H9 (cell line): Measurements from ENCODE around the gene FOXJ3. TPM values are rescaled to one million over a fixed set of nuclear protein-coding genes. Genes with fewer than 3 reads are reported as not detected.

Source experiments
- DNase-seq: peaks from one replicate; pipeline ENCODE4 v3.0.0-alpha.2; 2017
- H2AFZ ChIP-seq: one replicate; pipeline ENCODE4 v1.6.1; 2013; ENCODE audit warnings: mild to moderate bottlenecking, low read length, control low read depth, moderate library complexity
- H2AK5ac ChIP-seq: 2 replicates; pipeline ENCODE4 v1.6.1; 2013; ENCODE audit warnings: low read length, control low read depth, mixed read lengths; ENCODE audit not compliant: insufficient read length
- H2BK120ac ChIP-seq: one replicate; pipeline ENCODE4 v1.6.1; 2013; ENCODE audit warnings: low read depth, mild to moderate bottlenecking, low read length, control low read depth, inconsistent platforms; ENCODE audit not compliant: poor library complexity, severe bottlenecking
- H2BK12ac ChIP-seq: 2 replicates; pipeline ENCODE4 v1.6.1; 2013; ENCODE audit warnings: low read length, control low read depth, mixed read lengths, low read depth; ENCODE audit not compliant: insufficient read length
- H2BK15ac ChIP-seq: 2 replicates; pipeline ENCODE4 v1.6.1; 2013; ENCODE audit warnings: low read depth, low read length, control low read depth
- H2BK20ac ChIP-seq: one replicate; pipeline ENCODE4 v1.6.1; 2013; ENCODE audit warnings: low read depth, mild to moderate bottlenecking, low read length, control low read depth, inconsistent platforms; ENCODE audit not compliant: poor library complexity, severe bottlenecking
- H2BK5ac ChIP-seq: 2 replicates; pipeline ENCODE4 v1.6.1; 2013; ENCODE audit warnings: low read length, control low read depth, mixed read lengths; ENCODE audit not compliant: insufficient read length
- H3K14ac ChIP-seq: 2 replicates; pipeline ENCODE4 v1.6.1; 2013; ENCODE audit warnings: low read length, control low read depth; ENCODE audit not compliant: insufficient read depth
- H3K18ac ChIP-seq: 2 replicates; pipeline ENCODE4 v1.6.1; 2013; ENCODE audit warnings: low read depth, mild to moderate bottlenecking, mixed read lengths, low read length, control low read depth; ENCODE audit not compliant: insufficient read length
- H3K23ac ChIP-seq: 2 replicates; pipeline ENCODE4 v1.6.1; 2013; ENCODE audit warnings: low read length, control low read depth, mixed read lengths, low read depth; ENCODE audit not compliant: insufficient read length
- H3K23me2 ChIP-seq: 2 replicates; pipeline ENCODE4 v1.6.1; 2013; ENCODE audit warnings: low read depth, mild to moderate bottlenecking, mixed read lengths, low read length, control low read depth; ENCODE audit not compliant: insufficient read length, poor library complexity, severe bottlenecking
- H3K27ac ChIP-seq: 2 replicates; pipeline ENCODE4 v1.5.1; 2013; ENCODE audit warnings: low read length, control low read depth, mixed read lengths, low read depth; ENCODE audit not compliant: insufficient read length
- H3K27me3 ChIP-seq: 2 replicates; pipeline ENCODE4 v1.6.1; 2013; ENCODE audit warnings: low read length, control low read depth, inconsistent platforms; ENCODE audit not compliant: insufficient read depth
- H3K4ac ChIP-seq: 2 replicates; pipeline ENCODE4 v1.6.1; 2013; ENCODE audit warnings: low read depth, mild to moderate bottlenecking, control low read depth, inconsistent platforms, low read length, moderate library complexity
- H3K4me1 ChIP-seq: 2 replicates; pipeline ENCODE4 v1.6.1; 2013; ENCODE audit warnings: low read length, control low read depth, inconsistent platforms; ENCODE audit not compliant: insufficient read depth
- H3K4me2 ChIP-seq: 2 replicates; pipeline ENCODE4 v1.6.1; 2013; ENCODE audit warnings: low read length, control low read depth, mixed read lengths; ENCODE audit not compliant: insufficient read length, insufficient read depth
- H3K56ac ChIP-seq: 2 replicates; pipeline ENCODE4 v1.6.1; 2013; ENCODE audit warnings: low read depth, mild to moderate bottlenecking, mixed read lengths, low read length, control low read depth; ENCODE audit not compliant: insufficient read length
- H3K79me1 ChIP-seq: 2 replicates; pipeline ENCODE4 v1.6.1; 2013; ENCODE audit warnings: low read depth, mild to moderate bottlenecking, moderate library complexity, low read length, control low read depth, inconsistent platforms; ENCODE audit not compliant: insufficient read depth, poor library complexity, severe bottlenecking
- H3K79me2 ChIP-seq: 2 replicates; pipeline ENCODE4 v1.6.1; 2013; ENCODE audit warnings: low read length, control low read depth, inconsistent platforms; ENCODE audit not compliant: insufficient read depth
- H3K9ac ChIP-seq: 2 replicates; pipeline ENCODE4 v1.6.1; 2013; ENCODE audit warnings: low read length, control low read depth, mixed read lengths; ENCODE audit not compliant: insufficient read length; ENCODE audit errors: extremely low read depth
- H3K9me3 ChIP-seq: one replicate; pipeline ENCODE4 v1.6.1; 2013; ENCODE audit warnings: low read depth, low read length, inconsistent platforms; ENCODE audit not compliant: control insufficient read depth
- H3T11ph ChIP-seq: one replicate; pipeline ENCODE4 v1.6.1; 2013; ENCODE audit warnings: mild to moderate bottlenecking, low read length, control low read depth, inconsistent platforms
- H4K20me1 ChIP-seq: one replicate; pipeline ENCODE4 v1.6.1; 2013; ENCODE audit not compliant: control insufficient read depth, insufficient read length, insufficient read depth
- H4K5ac ChIP-seq: 2 replicates; pipeline ENCODE4 v1.6.1; 2013; ENCODE audit warnings: low read depth, mild to moderate bottlenecking, mixed read lengths, low read length, control low read depth; ENCODE audit not compliant: insufficient read length
- H4K8ac ChIP-seq: replicated peaks from 2 replicates; pipeline ENCODE4 v1.6.1; 2013; ENCODE audit warnings: low read length, control low read depth, mixed read lengths, low read depth; ENCODE audit not compliant: insufficient read length
- H4K91ac ChIP-seq: 2 replicates; pipeline ENCODE4 v1.6.1; 2013; ENCODE audit warnings: low read depth, mild to moderate bottlenecking, moderate library complexity, mixed read lengths, low read length, control low read depth; ENCODE audit not compliant: insufficient read length
- H3K27ac Mint-ChIP-seq, 3 experiments: 2 replicates in 2 of 3; 3 replicates in 1 of 3; pipeline ENCODE4 v1.8.0; 2020 to 2021; ENCODE audit warnings: mixed read lengths in 3 of 3, mild to moderate bottlenecking in 1 of 3, moderate library complexity in 1 of 3
- H3K27me3 Mint-ChIP-seq: 2 replicates; pipeline ENCODE4 v1.8.0; 2021; ENCODE audit warnings: low read depth, mild to moderate bottlenecking, moderate library complexity, mixed read lengths
- H3K36me3 Mint-ChIP-seq, 3 experiments: 2 replicates in 2 of 3; 3 replicates in 1 of 3; pipeline ENCODE4 v1.8.0; 2020 to 2021; ENCODE audit warnings: low read depth in 3 of 3, mixed read lengths in 3 of 3; ENCODE audit not compliant: insufficient read depth in 1 of 3
- H3K4me1 Mint-ChIP-seq, 2 experiments: 2 replicates each; pipeline ENCODE4 v1.8.0; 2020; ENCODE audit warnings: mixed read lengths in 2 of 2
- H3K4me3 Mint-ChIP-seq, 2 experiments: 2 replicates in 1 of 2; 3 replicates in 1 of 2; pipeline ENCODE4 v1.8.0; 2020 to 2021; ENCODE audit warnings: mild to moderate bottlenecking in 2 of 2, mixed read lengths in 2 of 2, moderate library complexity in 1 of 2
- H3K9me3 Mint-ChIP-seq, 2 experiments: 2 replicates in 1 of 2; 3 replicates in 1 of 2; pipeline ENCODE4 v1.8.0; 2020; ENCODE audit warnings: mild to moderate bottlenecking in 2 of 2, mixed read lengths in 2 of 2, moderate library complexity in 1 of 2
- WGBS: extraction: QIAGEN DNeasy Blood & Tissue Kit; methylation state at CpG from one replicate; pipeline ENCODE4 v1.1.7; 2013; ENCODE audit warnings: missing lambda C conversion rate, low lambda C conversion rate, mixed read lengths; ENCODE audit not compliant: insufficient read length; ENCODE audit errors: extremely low coverage; 5-methylcytosine and 5-hydroxymethylcytosine counted together
- total RNA-seq: library from RNA; stranded (reverse); gene quantifications from 2 replicates; pipeline ENCODE4 v1.2.1, GENCODE V29; 2021
- TF ChIP-seq, protein P1 (sequence below): fragments of 200-600 bp; sonication (generic); conservative IDR thresholded peaks from 3 replicates; pipeline ENCODE4 v1.8.0; 2021; ENCODE audit warnings: antibody characterized with exemption, mild to moderate bottlenecking

The FOXJ3 gene
- total RNA-seq, 1 experiment from 2014 or later = 49.9 TPM

DNA sequence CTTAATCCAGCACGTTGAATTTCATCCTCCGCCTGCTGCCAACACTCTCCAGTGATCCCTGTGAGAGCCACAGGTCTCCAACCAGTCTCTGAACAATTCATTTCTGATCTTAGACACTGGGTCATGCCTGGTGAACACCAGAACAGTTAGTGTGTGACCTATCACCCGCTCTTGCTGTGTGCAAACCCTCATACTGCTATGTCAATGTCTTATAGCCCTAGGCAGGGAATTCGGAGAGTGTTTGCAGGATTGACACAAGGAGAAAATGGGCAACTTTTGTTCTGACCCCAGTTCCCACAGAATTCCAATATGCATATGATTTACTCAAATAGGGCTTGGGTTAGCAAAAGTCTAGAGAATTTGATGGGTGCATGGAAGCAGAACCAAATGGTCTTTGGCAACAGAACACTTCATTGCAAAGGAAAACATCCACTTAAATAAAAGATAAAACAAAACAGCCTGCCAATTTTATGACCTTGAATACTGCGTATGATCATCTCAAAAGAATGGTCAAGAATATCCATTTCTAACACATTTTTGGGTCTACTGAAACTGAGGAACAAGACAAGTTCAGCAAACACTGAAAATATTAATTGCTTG lies 204.9 kb downstream of the FOXJ3 start:
- H3K4me2 ChIP-seq = no peak overlapping the region
- H3K23ac ChIP-seq = no peak overlapping the region
- H4K8ac ChIP-seq = no peak overlapping the region
- Mint-ChIP-seq H3K27ac (no peak overlapping the region; a peak in 1 of 7 replicates), H3K27me3 (peaks cover 5% of the 10 kb centered on the region), H3K4me3 (no peak overlapping the region), H3K36me3 (no peaks in the 10 kb centered on the region), H3K9me3 (no peaks in the 10 kb centered on the region), H3K4me1 (no peaks in the 10 kb centered on the region)
- H3K56ac ChIP-seq = no peak overlapping the region
- H3K9ac ChIP-seq = no peak overlapping the region
- no peak overlapping the region for H2AK5ac ChIP-seq
- H4K91ac ChIP-seq = no peak overlapping the region
- no peak overlapping the region for H4K5ac ChIP-seq
- H3K79me1 ChIP-seq = no peaks in the 10 kb centered on the region
- H2BK120ac ChIP-seq = no peak overlapping the region
- no peak overlapping the region for H2BK12ac ChIP-seq
- no peaks in the 10 kb centered on the region for H3K4me1 ChIP-seq
- H3K23me2 ChIP-seq = no peaks in the 10 kb centered on the region
- H3K9me3 ChIP-seq = no peaks in the 10 kb centered on the region
- DNase-seq = no peak
- no peak overlapping the region for H3K4ac ChIP-seq
- H2BK15ac ChIP-seq = no peak overlapping the region
- H3K27me3 ChIP-seq = no peaks in the 10 kb centered on the region
- H3K27ac ChIP-seq = no peak overlapping the region
- no peaks in the 10 kb centered on the region for H3K79me2 ChIP-seq
- no peak overlapping the region for H3T11ph ChIP-seq
- no peaks in the 10 kb centered on the region for H4K20me1 ChIP-seq
- H2BK20ac ChIP-seq = no peak overlapping the region
- no peak overlapping the region for H2AFZ ChIP-seq
- H2BK5ac ChIP-seq = no peak overlapping the region
- H3K14ac ChIP-seq = no peak overlapping the region
- H3K18ac ChIP-seq = no peak overlapping the region
- WGBS = no CpG with 5 or more reads among the region's 5 CpGs
- TF ChIP-seq, protein P1, sequence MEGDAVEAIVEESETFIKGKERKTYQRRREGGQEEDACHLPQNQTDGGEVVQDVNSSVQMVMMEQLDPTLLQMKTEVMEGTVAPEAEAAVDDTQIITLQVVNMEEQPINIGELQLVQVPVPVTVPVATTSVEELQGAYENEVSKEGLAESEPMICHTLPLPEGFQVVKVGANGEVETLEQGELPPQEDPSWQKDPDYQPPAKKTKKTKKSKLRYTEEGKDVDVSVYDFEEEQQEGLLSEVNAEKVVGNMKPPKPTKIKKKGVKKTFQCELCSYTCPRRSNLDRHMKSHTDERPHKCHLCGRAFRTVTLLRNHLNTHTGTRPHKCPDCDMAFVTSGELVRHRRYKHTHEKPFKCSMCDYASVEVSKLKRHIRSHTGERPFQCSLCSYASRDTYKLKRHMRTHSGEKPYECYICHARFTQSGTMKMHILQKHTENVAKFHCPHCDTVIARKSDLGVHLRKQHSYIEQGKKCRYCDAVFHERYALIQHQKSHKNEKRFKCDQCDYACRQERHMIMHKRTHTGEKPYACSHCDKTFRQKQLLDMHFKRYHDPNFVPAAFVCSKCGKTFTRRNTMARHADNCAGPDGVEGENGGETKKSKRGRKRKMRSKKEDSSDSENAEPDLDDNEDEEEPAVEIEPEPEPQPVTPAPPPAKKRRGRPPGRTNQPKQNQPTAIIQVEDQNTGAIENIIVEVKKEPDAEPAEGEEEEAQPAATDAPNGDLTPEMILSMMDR = no peak
